ENCODE measurements around the gene ITCH. TPM values are rescaled to one million over a fixed set of nuclear protein-coding genes. Genes with fewer than 3 reads are reported as not detected.
A peak's percentile ranks its signal among the peaks of the same experiment; 100 is the strongest.
"Not testable (repeated sequence)": the region's sequence is repeated elsewhere in the genome, so short reads cannot be mapped to it uniquely, and the experiment has no call there.

Gene ITCH
- total RNA-seq, 4 donors from 2014 or later, result 37.4 to 48.4 (median 43.4) TPM

- no peaks in the 10 kb centered on the region for H3K9me3 ChIP-seq
- H3K27me3 ChIP-seq, result no peaks in the 10 kb centered on the region
- no peak overlapping the region for H3K27ac ChIP-seq
- H3K4me1 ChIP-seq, result peaks cover 19% of the 10 kb centered on the region
- 100% methylated on average over 1 of the region's 1 CpG for WGBS
- TF ChIP-seq CTCF (IDR thresholded peaks at IDR 0.05) (no peak), POLR2AphosphoS5 (IDR thresholded peaks at IDR 0.05) (no peak), POLR2A (IDR thresholded peaks at IDR 0.05) (no peak)
- H3K4me3 ChIP-seq, result no peak overlapping the region
- no peak for DNase-seq (ENCODE audit: low spot score in 2 of 2)
- peaks cover 23% of the 10 kb centered on the region for H3K36me3 ChIP-seq
These were observed 41.7 kb downstream of the ITCH start for GRCh38 chr20:34404803-34405202.

- not testable (repeated sequence) for H3K27ac ChIP-seq; DNase-seq (ENCODE audit: low spot score in 2 of 2); H3K9me3 ChIP-seq; H3K27me3 ChIP-seq; H3K4me3 ChIP-seq
- Histone ChIP-seq H3K4me1 (peaks cover 18% of the 10 kb centered on the region), H3K36me3 (peaks cover 20% of the 10 kb centered on the region)
- WGBS, result 88% methylated on average over 10 of the region's 10 CpGs
These were observed 42.2 kb downstream of the ITCH start for GRCh38 chr20:34405247-34405651.

GRCh38 chr20:34405942-34406341 lies 42.9 kb downstream of the ITCH start:
- H3K27ac ChIP-seq; H3K27me3 ChIP-seq; H3K9me3 ChIP-seq; H3K4me3 ChIP-seq; DNase-seq (ENCODE audit: low spot score in 2 of 2): not testable (repeated sequence)
- WGBS, result 89% methylated on average over 3 of the region's 3 CpGs
- Histone ChIP-seq H3K36me3 (peaks cover 20% of the 10 kb centered on the region), H3K4me1 (peaks cover 18% of the 10 kb centered on the region)

GRCh38 chr20:34407962-34408474 lies 44.9 kb downstream of the ITCH start:
- Histone ChIP-seq H3K27me3 (no peaks in the 10 kb centered on the region), H3K4me3 (no peak overlapping the region), H3K9me3 (no peaks in the 10 kb centered on the region), H3K27ac (no peak overlapping the region), H3K4me1 (peaks cover 9% of the 10 kb centered on the region), H3K36me3 (peaks cover 26% of the 10 kb centered on the region)
- no peak for DNase-seq (ENCODE audit: low spot score in 2 of 2)
- no peak for TF ChIP-seq EP300 (IDR thresholded peaks at IDR 0.05)
- no peak for TF ChIP-seq POLR2AphosphoS5 (IDR thresholded peaks at IDR 0.05)
- TF ChIP-seq CTCF (IDR thresholded peaks at IDR 0.05), result no peak
- no peak for TF ChIP-seq POLR2A (IDR thresholded peaks at IDR 0.05)
- 85% methylated on average over 9 of the region's 9 CpGs for WGBS

- Histone ChIP-seq H3K36me3 (peaks cover 46% of the 10 kb centered on the region), H3K27me3 (no peaks in the 10 kb centered on the region), H3K27ac (peak overlapping the region; percentile 15), H3K4me3 (no peak overlapping the region), H3K4me1 (peaks cover 4% of the 10 kb centered on the region), H3K9me3 (no peaks in the 10 kb centered on the region)
- no peak for DNase-seq (ENCODE audit: low spot score in 2 of 2)
- TF ChIP-seq POLR2AphosphoS5 (IDR thresholded peaks at IDR 0.05) (no peak), CTCF (IDR thresholded peaks at IDR 0.05) (no peak), POLR2A (IDR thresholded peaks at IDR 0.05) (no peak), EP300 (IDR thresholded peaks at IDR 0.05) (no peak)
- 81% methylated on average over 6 of the region's 6 CpGs for WGBS
These were observed 47.3 kb downstream of the ITCH start for GRCh38 chr20:34410336-34410735.

GRCh38 chr20:34412453-34412852 lies 49.4 kb downstream of the ITCH start:
- no peak overlapping the region for H3K4me3 ChIP-seq
- 89% methylated on average over 3 of the region's 3 CpGs for WGBS

GRCh38 chr20:34414525-34414924 lies 51.5 kb downstream of the ITCH start:
- H3K27me3 ChIP-seq; H3K4me1 ChIP-seq; DNase-seq (ENCODE audit: low spot score in 2 of 2); H3K9me3 ChIP-seq; H3K4me3 ChIP-seq: not testable (repeated sequence)
- WGBS, result 95% methylated on average over 10 of the region's 10 CpGs
- H3K27ac ChIP-seq, result peak overlapping the region; percentile 24
- peaks cover 52% of the 10 kb centered on the region for H3K36me3 ChIP-seq

More at GRCh38 chr20:34412453-34412852, 49.4 kb downstream of the ITCH start:
- no peaks in the 10 kb centered on the region for H3K9me3 ChIP-seq
- H3K27ac ChIP-seq, result no peak overlapping the region
- TF ChIP-seq POLR2A (IDR thresholded peaks at IDR 0.05) (no peak), POLR2AphosphoS5 (IDR thresholded peaks at IDR 0.05) (no peak), EP300 (IDR thresholded peaks at IDR 0.05) (no peak), CTCF (IDR thresholded peaks at IDR 0.05) (no peak)
- H3K36me3 ChIP-seq, result peaks cover 57% of the 10 kb centered on the region
- no peak for DNase-seq (ENCODE audit: low spot score in 2 of 2)
- no peaks in the 10 kb centered on the region for H3K4me1 ChIP-seq
- H3K27me3 ChIP-seq, result no peaks in the 10 kb centered on the region
